Right ventricle myocardium superior (tissue), 1 donor: ENCODE measurements around the gene ZDHHC16. TPM values are rescaled to one million over a fixed set of nuclear protein-coding genes. Genes with fewer than 3 reads are reported as not detected.

Experiments
- ATAC-seq: fragments of 200-7000 bp; cut with Tn5 transposase; one replicate; pipeline ENCODE4 v1.9.1; 2020; ENCODE audit warnings: mild to moderate bottlenecking; ENCODE audit not compliant: poor library complexity
- DNase-seq: peaks from one replicate; pipeline ENCODE4 v3.0.0-alpha.2; 2020
- intact Hi-C: fragments of 100-400 bp; cut with DNase I; formaldehyde crosslinking; loops from one replicate; pipeline ENCODE4 v1.11.2; 2022
- total RNA-seq: library from RNA; stranded (reverse); fragmentation: NEBNext Ultra II Directional; extraction: Animal tissue kit (Norgen Biotek cat#: 25700); gene quantifications from one replicate; pipeline ENCODE4 v1.2.1, GENCODE V29; 2021
- donor health status: DM: no; HTN: yes; CAD: no; lungs with severe emphysema.

The ZDHHC16 gene
- total RNA-seq, 1 donor from 2014 or later = 18.5 TPM

DNA sequence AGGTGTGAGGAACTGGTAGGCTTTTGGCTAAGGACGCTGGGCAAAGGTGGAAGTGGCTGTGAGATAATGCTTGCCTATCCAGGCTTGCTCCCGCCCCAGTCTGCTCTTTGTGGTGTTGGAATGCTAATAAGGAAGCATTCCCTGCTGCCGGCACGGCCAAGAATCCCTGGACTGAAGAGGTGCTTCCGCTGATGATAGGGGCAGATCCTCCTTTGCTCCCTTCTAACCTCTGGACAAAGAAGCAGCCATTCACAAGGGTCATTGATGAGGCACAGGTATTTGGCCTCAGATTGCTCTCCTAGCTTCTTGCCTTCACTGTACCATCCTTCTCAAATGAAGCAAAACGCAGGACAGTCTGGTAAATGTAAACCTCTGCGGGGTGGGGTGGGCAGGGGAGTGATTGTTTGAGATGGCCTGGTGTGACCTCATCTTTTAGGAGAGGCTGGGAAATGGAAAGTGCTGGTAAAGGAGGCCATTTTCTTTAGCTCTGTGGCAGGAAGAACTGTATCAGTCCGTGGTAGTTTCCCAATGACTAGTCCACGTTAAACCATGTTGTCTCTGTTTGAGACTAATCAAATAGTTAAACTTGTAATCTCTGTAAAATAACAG, 18.3 kb upstream of the ZDHHC16 start:
- ATAC-seq (peak; percentile 5), DNase-seq (no peak)
- intact Hi-C loops = no loop called here

DNA sequence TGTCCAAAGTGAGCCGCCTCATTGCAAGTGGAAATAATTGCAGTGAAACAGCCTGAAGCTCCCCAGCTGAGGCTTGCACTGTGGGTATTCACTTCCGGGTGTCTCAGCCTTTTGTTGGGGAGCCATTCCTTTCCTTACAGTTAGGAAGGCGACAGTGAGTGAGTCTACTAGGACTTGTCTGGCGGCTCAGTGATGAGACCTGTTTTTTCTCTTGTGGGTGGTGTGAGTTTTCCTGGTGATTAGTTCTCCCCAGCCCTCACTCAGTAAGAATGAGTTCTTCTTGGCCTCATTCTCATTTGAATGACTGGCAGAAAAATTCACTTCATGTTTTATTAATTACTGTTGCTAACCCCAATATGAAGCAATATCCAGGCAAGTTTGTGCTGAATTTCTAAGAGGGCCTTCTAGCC, 17.4 kb upstream of the ZDHHC16 start:
- no peak for ATAC-seq
- no peak for DNase-seq
- intact Hi-C loops = no loop called here

DNA sequence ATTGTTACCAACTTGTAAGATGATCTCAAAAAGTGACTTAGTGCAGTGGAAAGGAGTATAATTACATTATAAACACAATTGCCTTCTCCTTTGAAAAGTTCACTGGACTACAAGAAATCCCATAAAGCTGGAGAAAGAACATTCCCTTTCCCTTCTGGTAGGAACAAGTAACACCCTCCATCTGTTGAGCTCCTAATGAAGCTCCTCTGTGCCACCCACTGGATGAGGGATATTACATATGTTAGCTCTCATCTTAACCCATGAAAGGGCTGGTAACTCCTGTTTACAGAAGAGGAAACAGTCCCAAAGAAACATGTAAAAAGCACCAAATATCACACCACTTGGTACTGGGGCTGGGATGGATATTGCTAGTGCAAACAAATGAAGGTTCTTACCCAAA, 11.9 kb upstream of the ZDHHC16 start:
- no peak for DNase-seq
- intact Hi-C loops = no loop called here
- no peak for ATAC-seq

DNA sequence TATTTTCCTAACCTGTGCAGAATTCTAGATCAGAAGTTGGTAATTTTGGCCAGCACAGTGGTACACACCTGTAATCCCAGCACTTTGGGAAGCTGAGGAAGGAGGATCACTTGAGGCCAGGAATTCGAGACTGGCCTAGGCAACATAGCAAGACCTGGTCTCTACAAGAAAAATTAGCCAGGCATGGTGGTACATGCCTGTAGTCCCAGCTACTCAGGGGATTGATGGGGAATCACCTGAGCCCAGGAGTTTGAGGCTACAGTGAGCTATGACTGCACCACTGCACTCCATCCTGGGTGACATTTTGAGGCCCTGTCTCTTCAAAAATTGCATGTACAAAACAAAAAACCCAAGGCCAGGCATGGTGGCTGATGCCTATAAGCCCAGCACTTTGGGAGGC, 11.4 kb upstream of the ZDHHC16 start:
- no peak for DNase-seq
- ATAC-seq = no peak

DNA sequence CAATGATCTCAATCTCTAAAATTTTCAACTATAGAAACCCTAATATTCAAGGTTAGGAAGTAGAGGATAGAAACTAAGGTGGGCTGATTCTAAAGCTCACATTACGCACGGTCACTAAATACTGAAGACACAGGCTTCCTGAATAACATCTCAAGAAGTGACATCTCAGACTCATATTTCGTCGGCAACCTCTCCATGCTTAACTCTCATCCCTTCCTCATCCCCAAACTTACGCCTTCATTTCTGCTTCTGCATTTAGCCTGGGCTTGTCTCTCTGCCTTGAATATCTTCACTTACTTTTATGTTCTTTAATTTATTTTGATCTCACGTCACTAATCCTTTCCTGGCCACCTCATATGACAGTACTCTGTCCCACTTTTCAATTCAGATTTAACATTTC, 10.8 kb upstream of the ZDHHC16 start:
- no peak for DNase-seq
- intact Hi-C loops = no loop called here
- ATAC-seq = no peak

More for the DNA sequence above, 11.4 kb upstream of the ZDHHC16 start:
- intact Hi-C loops = no loop called here

DNA sequence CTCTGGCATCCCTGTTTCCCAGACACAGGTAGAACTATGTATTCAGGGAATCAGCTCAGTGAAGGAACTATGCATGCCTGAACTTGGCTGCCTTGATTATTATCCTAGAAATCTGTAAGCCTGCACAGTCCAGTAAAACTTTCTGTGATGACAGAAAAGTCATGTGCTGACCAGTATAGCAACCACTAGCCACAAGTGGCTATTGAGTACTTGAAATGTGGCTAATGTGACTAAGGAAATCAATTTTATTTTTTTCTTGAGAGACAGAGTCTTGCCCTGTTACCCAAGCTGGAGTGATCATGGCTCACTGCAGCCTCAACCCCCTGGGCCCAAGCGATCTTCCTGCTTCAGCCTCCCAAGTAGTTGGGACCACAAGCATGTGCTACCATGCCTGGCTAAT, 3.7 kb upstream of the ZDHHC16 start:
- intact Hi-C loops = no loop called here
- ATAC-seq (no peak), DNase-seq (no peak)

DNA sequence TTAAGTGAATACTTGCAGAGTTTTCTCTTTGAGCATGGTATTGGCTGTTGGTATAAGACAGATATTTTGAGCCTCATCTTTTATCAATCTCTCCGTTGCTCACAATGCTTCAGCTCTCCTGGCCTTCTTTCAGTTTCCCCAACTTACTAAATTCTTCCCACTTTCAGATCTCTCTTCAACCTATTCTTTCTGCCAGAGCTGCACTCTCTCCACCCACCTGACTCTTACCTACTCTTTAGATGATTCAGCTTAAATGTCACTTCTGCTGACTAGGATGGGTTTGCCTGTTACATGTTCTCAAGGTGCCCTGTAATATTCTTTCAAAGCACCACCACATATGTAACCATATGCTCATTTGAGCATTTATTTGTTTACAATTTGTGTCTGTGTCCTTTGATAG, 1.8 kb upstream of the ZDHHC16 start:
- ATAC-seq (no peak), DNase-seq (no peak)
- intact Hi-C loops = no loop called here

DNA sequence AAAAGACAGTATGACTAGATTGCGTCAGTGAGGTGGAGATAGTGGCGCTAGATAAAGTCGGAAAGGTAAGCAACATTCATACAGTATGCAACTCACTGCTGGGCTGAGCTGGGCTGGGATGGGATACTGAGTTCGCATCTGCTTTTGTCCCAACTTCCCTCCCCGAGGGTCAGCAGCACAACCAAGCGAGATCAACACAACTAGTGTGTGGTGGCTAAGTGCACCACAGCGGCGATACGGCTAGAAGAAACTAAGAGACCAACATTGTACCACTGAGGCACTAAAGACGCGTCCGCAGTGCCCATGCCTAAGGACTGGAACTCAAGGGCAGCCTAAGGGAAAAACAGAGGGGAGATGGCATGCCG, 636 bp upstream of the ZDHHC16 start:
- peak; percentile 1 for ATAC-seq
- intact Hi-C loops = no loop called here
- DNase-seq = no peak

DNA sequence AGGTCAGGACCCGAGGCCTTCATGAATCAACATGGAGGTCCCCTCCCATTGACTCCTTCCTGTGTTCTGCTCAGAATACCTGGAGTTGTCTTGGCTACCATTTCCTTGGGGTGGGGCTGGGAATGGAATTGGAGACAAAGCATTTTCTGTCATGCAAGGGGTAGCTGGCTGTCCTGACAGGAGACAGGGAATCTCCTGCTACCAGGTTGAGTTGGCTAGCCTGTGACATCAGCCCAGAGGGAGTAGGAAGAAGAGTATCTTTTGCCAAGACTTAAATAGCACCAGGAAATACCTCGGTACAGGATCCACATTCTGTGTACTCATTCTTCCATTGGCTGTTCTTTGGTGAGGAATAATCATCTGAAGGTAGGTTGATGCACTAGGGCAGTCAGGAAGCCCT, 4.9 kb downstream of the ZDHHC16 start:
- intact Hi-C loops = no loop called here
- no peak for DNase-seq
- ATAC-seq = no peak

DNA sequence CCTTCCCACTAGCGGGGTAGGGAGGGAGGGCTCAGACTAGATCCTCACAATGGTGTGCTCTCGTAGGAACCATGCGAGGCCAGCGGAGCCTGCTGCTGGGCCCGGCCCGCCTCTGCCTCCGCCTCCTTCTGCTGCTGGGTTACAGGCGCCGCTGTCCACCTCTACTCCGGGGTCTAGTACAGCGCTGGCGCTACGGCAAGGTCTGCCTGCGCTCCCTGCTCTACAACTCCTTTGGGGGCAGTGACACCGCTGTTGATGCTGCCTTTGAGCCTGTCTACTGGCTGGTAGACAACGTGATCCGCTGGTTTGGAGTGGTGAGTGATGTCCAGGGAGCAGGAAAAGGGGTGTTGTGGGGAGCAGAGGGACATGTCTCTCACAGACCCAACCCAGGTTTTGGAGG, 5.6 kb downstream of the ZDHHC16 start:
- ATAC-seq (no peak), DNase-seq (no peak)
- intact Hi-C loops = no loop called here

DNA sequence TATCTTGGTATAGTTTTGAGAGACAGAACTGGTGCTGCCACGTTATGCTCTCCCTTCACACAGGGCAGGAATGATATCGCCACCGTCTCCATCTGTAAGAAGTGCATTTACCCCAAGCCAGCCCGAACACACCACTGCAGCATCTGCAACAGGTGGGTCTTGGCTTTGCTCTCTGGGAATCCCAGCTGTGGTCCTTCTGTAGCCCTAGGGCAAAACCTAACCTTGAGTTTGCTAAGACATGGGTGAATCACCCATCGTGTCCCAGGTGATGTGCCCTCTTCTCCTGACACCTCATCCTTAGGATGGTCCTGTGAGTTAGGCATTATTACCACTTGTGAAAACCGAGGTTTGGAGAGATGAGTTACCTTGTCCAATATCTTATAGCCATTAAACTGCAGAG, 6.4 kb downstream of the ZDHHC16 start:
- intact Hi-C loops = no loop called here

DNA sequence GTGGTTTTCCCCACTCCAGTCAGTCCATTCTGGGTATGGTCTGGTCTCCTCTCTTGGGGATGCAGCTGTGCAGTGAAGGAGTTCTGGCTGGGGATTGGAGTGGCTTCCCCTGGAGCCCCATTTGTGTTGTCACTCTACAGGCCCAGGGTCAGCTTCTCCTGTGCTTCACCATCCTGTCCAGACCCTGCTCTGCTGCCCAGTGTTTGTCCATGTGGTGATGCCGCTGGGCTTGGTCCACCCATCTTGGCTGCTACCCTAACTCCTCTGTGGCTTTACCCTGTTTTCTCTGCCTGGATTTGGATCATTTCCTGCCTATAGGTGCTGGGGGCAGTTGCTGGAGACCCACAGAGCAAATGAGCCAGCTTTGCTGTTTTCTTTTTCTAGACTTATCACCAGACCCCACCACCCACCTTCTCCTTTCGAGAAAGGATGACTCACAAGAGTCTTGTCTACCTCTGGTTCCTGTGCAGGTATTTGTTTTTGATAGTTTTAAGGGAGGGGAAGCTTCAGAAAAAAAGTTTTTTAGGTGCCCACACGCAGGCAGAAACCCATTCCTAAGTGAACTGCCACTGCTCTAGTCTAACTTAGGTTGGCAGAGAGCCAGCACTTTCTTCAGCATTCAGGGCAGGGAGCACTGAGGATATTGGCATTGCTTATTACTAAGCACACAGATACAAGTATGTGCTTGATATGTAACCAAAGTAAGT, 8.5 kb downstream of the ZDHHC16 start:
- ATAC-seq (peak; percentile 72), DNase-seq (no peak)
- intact Hi-C loops = no loop called here

More for the DNA sequence above, 6.4 kb downstream of the ZDHHC16 start:
- DNase-seq (no peak), ATAC-seq (no peak)

DNA sequence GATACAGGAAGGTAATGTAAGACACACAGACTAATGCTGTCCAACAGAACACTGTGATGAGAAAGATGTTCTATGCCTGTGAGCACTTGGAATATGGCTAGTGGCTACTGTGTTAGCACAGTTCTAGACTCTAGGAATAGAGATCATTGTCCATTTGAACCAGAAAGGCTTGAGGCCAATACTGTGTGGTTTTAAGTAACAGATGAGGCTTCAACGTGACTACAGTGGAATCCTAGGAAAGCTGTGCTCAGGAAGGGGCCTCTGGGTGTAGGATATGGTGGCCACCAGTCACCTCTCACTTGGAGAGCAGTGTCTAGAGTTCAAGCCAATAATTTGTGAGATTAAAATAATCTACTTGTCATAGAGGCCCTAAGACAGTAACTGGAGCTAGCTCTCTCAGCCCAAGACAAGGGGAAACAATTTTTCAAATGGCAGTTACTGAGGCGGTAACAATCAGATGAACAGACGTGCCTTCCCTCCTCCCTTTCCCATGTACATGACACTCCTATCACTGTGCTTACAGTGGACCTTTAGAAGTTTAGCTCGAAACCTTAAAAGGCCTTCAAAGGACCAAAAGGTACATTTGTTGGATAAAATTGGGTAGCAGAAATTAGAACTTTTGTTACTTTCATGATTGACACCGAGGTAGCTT, 10.2 kb downstream of the ZDHHC16 start:
- no peak for ATAC-seq
- no peak for DNase-seq
- intact Hi-C loops = no loop called here

DNA sequence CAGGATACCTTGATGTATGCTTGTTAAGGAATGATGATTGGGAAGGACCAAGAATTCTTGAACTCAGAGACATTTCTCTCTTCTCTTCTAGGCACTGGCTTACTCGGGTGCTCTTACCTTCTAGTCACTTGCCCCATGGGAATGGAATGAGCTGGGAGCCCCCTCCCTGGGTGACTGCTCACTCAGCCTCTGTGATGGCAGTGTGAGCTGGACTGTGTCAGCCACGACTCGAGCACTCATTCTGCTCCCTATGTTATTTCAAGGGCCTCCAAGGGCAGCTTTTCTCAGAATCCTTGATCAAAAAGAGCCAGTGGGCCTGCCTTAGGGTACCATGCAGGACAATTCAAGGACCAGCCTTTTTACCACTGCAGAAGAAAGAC, 10.7 kb downstream of the ZDHHC16 start:
- DNase-seq (no peak), ATAC-seq (no peak)
- intact Hi-C loops = no loop called here

DNA sequence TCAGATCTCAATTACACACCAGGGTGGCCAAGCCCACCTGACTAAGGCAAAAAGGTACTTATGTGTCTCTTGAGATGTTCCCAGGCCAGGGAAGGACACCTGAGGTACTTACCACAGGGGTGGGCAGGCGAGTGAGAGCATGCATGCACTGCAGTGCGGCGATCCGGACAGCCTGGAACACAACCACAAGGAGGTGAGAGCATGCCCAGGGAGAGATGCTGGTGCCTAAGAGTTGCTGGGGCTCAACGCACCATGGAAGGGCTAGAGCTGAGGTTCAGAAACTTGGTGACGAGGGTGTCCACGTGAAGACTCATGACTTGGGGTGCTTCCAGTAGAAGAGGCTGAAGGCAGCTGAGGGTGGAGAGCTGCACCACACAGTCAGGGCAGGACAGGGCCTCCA, 13.1 kb downstream of the ZDHHC16 start:
- ATAC-seq (no peak), DNase-seq (no peak)
- intact Hi-C loops = no loop called here

DNA sequence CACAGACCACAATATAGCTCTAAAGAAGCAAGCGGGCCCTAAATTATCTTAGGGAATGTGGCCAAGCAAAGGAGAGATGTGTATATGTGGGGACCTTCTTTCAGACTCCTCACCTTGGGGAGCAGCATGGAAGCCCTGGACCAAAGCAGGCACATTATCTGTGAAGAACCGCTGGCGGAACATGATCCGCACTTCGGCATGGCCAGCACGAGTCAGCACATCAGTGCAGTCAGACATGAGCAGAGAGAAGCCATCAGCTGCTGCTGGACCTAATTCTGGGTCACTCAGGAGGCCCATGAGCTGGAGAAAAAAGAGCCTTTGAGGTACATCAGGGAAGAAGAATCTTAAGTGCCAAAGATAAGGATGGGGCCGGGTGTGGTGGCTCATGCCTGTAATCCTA, 14.0 kb downstream of the ZDHHC16 start:
- no peak for ATAC-seq
- DNase-seq = no peak
- intact Hi-C loops = loop anchor here (10.0 kb wide), 1 partner anchor 155 kb away; no protein-coding TSS in a partner anchor

DNA sequence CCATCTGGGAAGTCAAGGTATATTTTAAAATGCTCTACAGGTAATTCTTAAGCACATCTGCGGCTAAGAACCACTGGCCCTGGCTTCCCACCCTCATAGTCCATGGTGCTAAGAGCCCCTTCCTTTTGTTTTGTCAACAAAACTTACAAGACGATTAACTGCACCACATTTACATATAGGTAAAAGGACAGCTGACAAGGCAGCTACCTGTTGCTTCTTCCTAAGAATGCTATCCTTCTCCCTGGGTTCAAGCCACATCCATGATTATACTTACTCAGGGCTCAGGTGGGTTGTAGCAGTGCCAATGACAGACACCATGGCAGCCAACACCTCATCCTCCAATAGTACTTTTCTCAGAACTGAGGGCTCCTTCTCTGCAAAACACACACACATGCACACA, 16.3 kb downstream of the ZDHHC16 start:
- DNase-seq = no peak
- ATAC-seq = no peak
- intact Hi-C loops = loop anchor here (2.0 to 10.0 kb wide), 2 partner anchors 90 to 152 kb away; no protein-coding TSS in a partner anchor

DNA sequence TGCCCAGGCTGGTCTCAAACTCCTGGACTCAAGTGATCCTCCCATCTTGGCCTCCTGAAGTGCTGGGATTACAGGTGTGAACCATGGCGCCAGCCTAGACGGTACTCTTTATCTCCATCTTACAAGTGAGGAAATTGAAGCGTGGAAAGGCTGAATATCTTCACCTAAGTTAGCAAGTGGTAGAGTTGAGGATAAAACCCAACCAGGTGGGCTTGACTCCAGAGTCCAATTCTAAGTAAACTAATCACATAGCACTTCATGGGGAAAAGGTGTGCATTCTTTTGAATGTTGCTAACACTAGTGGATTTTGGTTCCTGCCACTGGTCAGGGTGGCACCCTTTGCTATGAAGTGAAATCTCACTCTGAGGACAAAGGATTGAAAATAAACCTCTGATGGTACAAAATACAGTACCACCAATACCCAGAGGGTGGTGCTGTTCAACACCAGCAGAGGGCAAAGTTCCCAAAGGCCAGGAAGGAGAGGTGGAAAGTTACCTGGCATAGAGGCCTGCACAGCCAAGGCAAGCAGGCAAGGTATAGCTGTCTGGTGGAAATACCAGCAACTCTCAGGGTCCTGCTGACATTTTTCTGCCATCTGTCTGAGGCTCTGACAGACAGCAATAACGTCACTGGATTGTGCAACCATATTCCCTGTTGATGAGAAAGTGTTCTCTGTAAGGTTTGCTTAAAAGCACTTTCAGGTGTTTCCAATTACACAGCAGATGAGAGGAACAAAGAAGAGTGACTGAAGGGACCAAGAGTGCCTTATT, 17.6 kb downstream of the ZDHHC16 start:
- DNase-seq (no peak), ATAC-seq (peak; percentile 70)
- intact Hi-C loops = loop anchor here (2.0 to 10.0 kb wide), 2 partner anchors 89 to 151 kb away; no protein-coding TSS in a partner anchor

DNA sequence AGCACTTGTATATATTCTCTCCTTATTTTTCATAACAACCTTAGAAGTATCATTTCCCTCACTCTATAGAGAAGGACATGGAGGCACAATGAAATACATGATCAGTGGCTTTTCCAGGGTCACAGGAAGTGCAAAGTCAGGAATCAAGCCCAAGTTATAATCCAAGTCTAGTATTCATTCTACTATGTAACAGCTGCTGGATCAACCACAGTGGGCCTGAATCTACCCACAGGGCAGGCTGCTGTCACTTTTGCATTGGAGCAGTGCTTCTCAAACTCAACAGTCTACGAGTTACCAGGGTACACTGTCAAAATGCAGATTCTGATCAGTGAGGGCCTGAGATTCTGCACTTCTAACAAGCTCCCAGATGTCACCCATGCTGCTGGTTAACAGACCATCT, 18.3 kb downstream of the ZDHHC16 start:
- intact Hi-C loops = loop anchor here (10.0 kb wide), 1 partner anchor 151 kb away; no protein-coding TSS in a partner anchor
- DNase-seq (no peak), ATAC-seq (peak; percentile 5)
